Panc1 (cell line): Measurements from ENCODE around the gene ANKMY1. TPM values are rescaled to one million over a fixed set of nuclear protein-coding genes. Genes with fewer than 3 reads are reported as not detected.

Source experiments
- ATAC-seq: fragments of 200-7000 bp; cut with Tn5 transposase; 2 replicates; pipeline ENCODE4 v1.9.1; 2020; ENCODE audit warnings: mild to moderate bottlenecking, moderate library complexity
- BruUV-seq: library from RNA; stranded (reverse); fragments of 400-500 nt; replicated peaks from 2 replicates; lab custom pipeline; 2021; lab: Mats Ljungman, UMichigan
- CTCF ChIA-PET: fragments of 300-600 bp; sonication (Branson Sonifier 250); formaldehyde crosslinking; loops from one replicate; lab custom pipeline; 2022; ENCODE audit warnings: antibody characterized with exemption; lab: Charles Lee
- POLR2A ChIA-PET: fragments of 300-600 bp; sonication (Branson Sonifier 250); formaldehyde crosslinking; loops from one replicate; lab custom pipeline; 2022; ENCODE audit warnings: antibody characterized with exemption; lab: Charles Lee
- DNase-seq: peaks from one replicate; pipeline ENCODE4 v3.0.0-alpha.2; 2010; ENCODE audit warnings: low read depth, low spot score
- H3K27ac ChIP-seq: 2 replicates; pipeline ENCODE4 v1.5.1; 2011; ENCODE audit warnings: mild to moderate bottlenecking, low read length, inconsistent platforms
- H3K27me3 ChIP-seq: fragments of 200-500 bp; sonication (Bioruptor generic); 2 replicates; pipeline ENCODE4 v1.6.0; 2014; ENCODE audit warnings: low read length, inconsistent platforms; ENCODE audit not compliant: control insufficient read depth, insufficient read depth
- H3K36me3 ChIP-seq: fragments of 200-500 bp; sonication (Bioruptor generic); 2 replicates; pipeline ENCODE4 v1.5.1; 2014; ENCODE audit warnings: inconsistent platforms, mild to moderate bottlenecking, low read length, moderate library complexity; ENCODE audit not compliant: control insufficient read depth, insufficient read depth
- H3K4me1 ChIP-seq: 2 replicates; pipeline ENCODE4 v1.5.1; 2011; ENCODE audit warnings: inconsistent platforms, mild to moderate bottlenecking, low read length, moderate library complexity; ENCODE audit not compliant: control insufficient read depth, insufficient read depth
- H3K4me3 ChIP-seq, 2 experiments: 2 replicates each; pipeline ENCODE4 v1.5.1; 2011 to 2012; ENCODE audit warnings: low read depth in 2 of 2, low read length in 2 of 2, mild to moderate bottlenecking in 2 of 2, inconsistent platforms in 1 of 2, moderate library complexity in 1 of 2
- H3K9me3 ChIP-seq: fragments of 200-500 bp; sonication (Bioruptor generic); 2 replicates; pipeline ENCODE4 v1.5.1; 2014; ENCODE audit warnings: low read depth, mild to moderate bottlenecking, inconsistent platforms, low read length, moderate library complexity; ENCODE audit not compliant: control insufficient read depth, insufficient read depth
- CTCF ChIP-seq: fragments of 450-650 bp; IDR thresholded peaks from 2 replicates; pipeline ENCODE4 v1.5.1; 2017; ENCODE audit warnings: mild to moderate bottlenecking
- POLR2AphosphoS5 ChIP-seq: IDR thresholded peaks from 2 replicates; pipeline ENCODE4 v1.6.1; 2012; ENCODE audit warnings: mild to moderate bottlenecking, low read depth, low read length, moderate library complexity
- REST ChIP-seq, 2 experiments: IDR thresholded peaks; 2 replicates each; pipeline ENCODE4 v1.6.1; 2011 to 2012; ENCODE audit warnings: low read depth in 2 of 2, control low read depth in 1 of 2, low read length in 1 of 2, mild to moderate bottlenecking in 1 of 2, moderate library complexity in 1 of 2; ENCODE audit not compliant: insufficient read depth in 1 of 2
- SIN3A ChIP-seq: IDR thresholded peaks from 2 replicates; pipeline ENCODE4 v1.6.1; 2012; ENCODE audit warnings: low read depth, mild to moderate bottlenecking, low read length, moderate library complexity, borderline replicate concordance; ENCODE audit not compliant: insufficient read depth
- TCF7L2 ChIP-seq: IDR thresholded peaks from 2 replicates; pipeline ENCODE4 v1.6.1; 2011; ENCODE audit warnings: mild to moderate bottlenecking, low read depth, low read length, inconsistent platforms
- in situ Hi-C: cut with HindIII; loops from 2 replicates; pipeline ENCODE4 v1.10.0; 2016; ENCODE audit warnings: low sequenced_read_pairs, low pct_unique_long_range_greater_than_20kb
- intact Hi-C: fragments of 100-400 bp; cut with micrococcal nuclease; formaldehyde crosslinking; loops from one replicate; pipeline ENCODE4 v1.10.0; 2022; ENCODE audit not compliant: unreplicated experiment
- total RNA-seq: library from RNA; stranded (reverse); gene quantifications from one replicate; pipeline ENCODE4 v1.2.1, GENCODE V29; 2021; ENCODE audit not compliant: unreplicated experiment

Gene ANKMY1
- total RNA-seq, 1 experiment from 2014 or later, result 19.5 TPM

- no peak overlapping the region for H3K4me3 ChIP-seq
- H3K4me1 ChIP-seq, result peaks cover 47% of the 10 kb centered on the region
- H3K27me3 ChIP-seq, result no peaks in the 10 kb centered on the region
- intact Hi-C loops (no loop called here), in situ Hi-C loops (no loop called here)
- TF ChIP-seq TCF7L2 (no peak), CTCF (no peak), POLR2AphosphoS5 (no peak), SIN3A (no peak), REST (IDR thresholded peaks at IDR 0.05; ENCODE audit: insufficient read depth in 1 of 2, low read depth in 2 of 2, low read length in 1 of 2) (no peak)
- H3K27ac ChIP-seq, result no peak overlapping the region
- H3K36me3 ChIP-seq, result no peaks in the 10 kb centered on the region
- BruUV-seq, result no TSS peak
- H3K9me3 ChIP-seq, result no peaks in the 10 kb centered on the region
- POLR2A ChIA-PET, result no interaction called here
- no peak for DNase-seq
- ATAC-seq, result no peak
- CTCF ChIA-PET, result interaction anchor here (0.6 kb wide), 1 partner anchor 265 kb away, joined by 3 read pairs; no protein-coding TSS in a partner anchor
These were observed 99.5 kb downstream of the ANKMY1 start for GRCh38 chr2:240458044-240458899.

GRCh38 chr2:240457223-240458043 lies 100.4 kb downstream of the ANKMY1 start:
- no TSS peak for BruUV-seq
- TF ChIP-seq POLR2AphosphoS5, result no peak
- TF ChIP-seq REST (IDR thresholded peaks at IDR 0.05; ENCODE audit: insufficient read depth in 1 of 2, low read depth in 2 of 2, low read length in 1 of 2), result no peak
- TF ChIP-seq CTCF, result no peak
- no peak for TF ChIP-seq SIN3A
- no peak for TF ChIP-seq TCF7L2
- H3K27me3 ChIP-seq, result no peaks in the 10 kb centered on the region
- DNase-seq (no peak), ATAC-seq (no peak)
- H3K27ac ChIP-seq, result no peak overlapping the region
- ChIA-PET CTCF (no interaction called here), POLR2A (no interaction called here)
- H3K4me1 ChIP-seq, result peaks cover 47% of the 10 kb centered on the region
- intact Hi-C loops, result no loop called here
- no peaks in the 10 kb centered on the region for H3K36me3 ChIP-seq
- H3K4me3 ChIP-seq, result no peak overlapping the region
- no peaks in the 10 kb centered on the region for H3K9me3 ChIP-seq
- in situ Hi-C loops, result no loop called here
